AG09319 (cell line): Measurements from ENCODE around the gene BATF.

Source experiments
- DNase-seq: peaks from one replicate; pipeline ENCODE4 v3.0.0-alpha.2; 2010; ENCODE audit warnings: low read depth; ENCODE audit errors: extremely low read depth
- TF ChIP-seq, protein P1 (sequence below): IDR thresholded peaks from 2 replicates; pipeline ENCODE4 v1.5.1; 2011; ENCODE audit warnings: low read depth, mild to moderate bottlenecking, inconsistent platforms, low read length, moderate library complexity

Gene BATF

DNA sequence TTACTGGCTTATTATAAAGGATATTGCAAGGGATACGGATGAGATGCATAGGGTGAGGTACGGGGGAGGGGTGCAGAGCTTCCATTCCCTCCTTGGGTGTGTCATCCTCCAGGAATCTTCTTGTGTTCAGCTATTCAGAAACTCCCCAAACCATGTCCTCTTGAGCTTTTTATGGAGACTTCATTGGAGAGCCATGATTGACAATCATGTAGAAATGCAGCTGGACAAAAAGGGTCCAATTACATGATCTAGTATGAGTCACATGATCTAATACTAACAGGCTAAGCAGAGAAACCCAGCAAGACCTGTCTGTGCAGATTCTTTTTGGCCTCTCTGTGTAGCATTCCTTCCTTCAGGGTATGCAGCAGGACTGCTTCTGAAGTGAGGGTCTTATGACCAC, 32.2 kb downstream of the BATF start:
- TF ChIP-seq, protein P1, sequence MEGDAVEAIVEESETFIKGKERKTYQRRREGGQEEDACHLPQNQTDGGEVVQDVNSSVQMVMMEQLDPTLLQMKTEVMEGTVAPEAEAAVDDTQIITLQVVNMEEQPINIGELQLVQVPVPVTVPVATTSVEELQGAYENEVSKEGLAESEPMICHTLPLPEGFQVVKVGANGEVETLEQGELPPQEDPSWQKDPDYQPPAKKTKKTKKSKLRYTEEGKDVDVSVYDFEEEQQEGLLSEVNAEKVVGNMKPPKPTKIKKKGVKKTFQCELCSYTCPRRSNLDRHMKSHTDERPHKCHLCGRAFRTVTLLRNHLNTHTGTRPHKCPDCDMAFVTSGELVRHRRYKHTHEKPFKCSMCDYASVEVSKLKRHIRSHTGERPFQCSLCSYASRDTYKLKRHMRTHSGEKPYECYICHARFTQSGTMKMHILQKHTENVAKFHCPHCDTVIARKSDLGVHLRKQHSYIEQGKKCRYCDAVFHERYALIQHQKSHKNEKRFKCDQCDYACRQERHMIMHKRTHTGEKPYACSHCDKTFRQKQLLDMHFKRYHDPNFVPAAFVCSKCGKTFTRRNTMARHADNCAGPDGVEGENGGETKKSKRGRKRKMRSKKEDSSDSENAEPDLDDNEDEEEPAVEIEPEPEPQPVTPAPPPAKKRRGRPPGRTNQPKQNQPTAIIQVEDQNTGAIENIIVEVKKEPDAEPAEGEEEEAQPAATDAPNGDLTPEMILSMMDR = no peak
- no peak for DNase-seq

- DNase-seq = no peak
- TF ChIP-seq, protein P1 = no peak
These were observed 36.2 kb downstream of the BATF start for GRCh38 chr14:75558440-75558839.

DNA sequence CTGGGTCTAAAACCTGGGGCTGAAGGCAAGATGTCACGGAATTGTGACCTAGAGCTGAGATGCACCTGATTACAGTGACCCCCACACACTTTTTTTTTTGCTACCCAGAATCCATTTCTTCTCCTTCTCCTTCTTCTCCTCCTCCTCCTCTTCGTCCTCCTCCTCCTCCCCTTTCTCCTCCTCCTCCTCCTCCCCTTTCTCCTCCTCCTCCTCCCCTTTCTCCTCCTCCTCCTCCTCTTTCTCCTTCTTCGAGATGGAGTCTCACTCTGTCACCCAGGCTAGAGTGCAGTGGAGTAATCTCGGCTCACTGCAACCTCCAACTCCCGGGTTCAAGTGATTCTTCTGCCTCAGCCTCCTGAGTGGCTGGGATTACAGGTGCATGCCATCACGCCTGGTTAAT, 36.8 kb downstream of the BATF start:
- DNase-seq = no peak
- TF ChIP-seq, protein P1 = no peak

GRCh38 chr14:75559451-75560222, 37.4 kb downstream of the BATF start:
- DNase-seq = no peak

DNA sequence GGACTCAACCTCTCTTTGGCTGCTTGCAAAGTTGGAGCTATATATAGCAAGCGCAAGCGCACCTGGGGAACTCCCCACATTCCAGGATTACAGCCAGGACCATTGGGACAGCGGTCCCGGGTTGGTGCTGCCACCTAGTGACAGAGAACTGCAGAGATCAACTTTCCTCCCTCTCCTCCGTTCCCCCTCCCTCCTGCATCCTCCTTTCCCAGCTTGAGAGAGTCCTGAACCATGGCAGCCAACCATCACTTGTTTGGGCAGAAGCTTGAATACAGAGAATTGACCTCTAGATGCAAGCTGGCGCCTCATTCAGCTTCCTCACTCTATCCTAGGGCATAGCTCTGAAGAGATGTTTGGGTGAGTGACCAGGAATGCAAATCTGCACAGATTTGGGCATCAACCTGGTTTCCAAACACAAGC, 38.8 kb downstream of the BATF start:
- DNase-seq = no peak
- TF ChIP-seq, protein P1 = peak; percentile 86

More at GRCh38 chr14:75559451-75560222, 37.4 kb downstream of the BATF start:
- TF ChIP-seq, protein P1 = no peak

DNA sequence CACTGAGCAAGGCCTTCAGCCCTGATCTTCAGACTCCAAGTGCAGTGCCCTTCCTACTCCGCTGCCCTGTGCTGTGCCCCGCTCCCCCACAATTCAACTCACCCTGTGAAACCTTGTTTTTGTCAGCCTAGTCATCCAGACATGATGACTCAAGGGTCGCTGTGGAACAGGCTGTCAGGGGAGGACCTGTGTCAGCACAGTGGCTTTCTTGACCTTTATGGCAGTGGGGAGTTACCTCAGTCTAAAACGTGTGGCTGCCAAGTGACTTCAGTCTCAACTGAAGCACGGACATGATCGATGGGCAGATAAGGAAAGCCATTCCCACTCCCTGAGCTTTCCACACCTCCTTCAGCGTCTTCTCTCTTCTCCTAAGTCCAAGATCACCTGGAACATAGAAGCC, 39.8 kb downstream of the BATF start:
- TF ChIP-seq, protein P1 = no peak

DNA sequence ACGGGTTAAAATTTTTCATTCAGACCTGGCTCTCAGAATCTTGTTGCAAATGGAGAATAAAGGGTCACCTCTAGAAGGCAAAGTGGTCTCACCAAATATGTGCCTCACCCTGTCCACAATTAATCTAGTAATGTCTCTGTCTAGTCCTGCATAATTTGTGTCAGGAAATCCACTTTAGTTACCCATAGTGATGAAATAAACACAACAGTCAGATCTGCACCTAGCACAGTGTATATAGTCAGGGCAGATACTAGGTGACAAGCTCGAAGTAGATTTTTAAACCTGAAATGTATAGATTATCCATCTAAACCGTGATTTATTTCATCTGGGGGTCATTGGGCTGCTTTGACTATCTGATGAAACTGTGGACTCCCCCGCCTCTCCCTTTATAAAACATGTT, 40.2 kb downstream of the BATF start:
- TF ChIP-seq, protein P1 = no peak
- DNase-seq = no peak

More for the DNA sequence above, 39.8 kb downstream of the BATF start:
- DNase-seq = no peak
